Measurements from ENCODE around the gene LRRC49.
A peak's percentile ranks its signal among the peaks of the same experiment; 100 is the strongest.

- TF ChIP-seq ZBTB33 (IDR thresholded peaks at IDR 0.05), result no peak
- no peak for TF ChIP-seq CTCF (IDR thresholded peaks at IDR 0.05 in 2 of 3, conservative IDR thresholded peaks at IDR 0.05 in 1 of 3; ENCODE audit: control insufficient read depth in 2 of 3, extremely low read depth in 1 of 3, insufficient read depth in 1 of 3, low read depth in 3 of 3, low read length in 3 of 3)
- TF ChIP-seq ZNF274 (IDR thresholded peaks at IDR 0.05; ENCODE audit: insufficient read depth, insufficient read length), result no peak
- TF ChIP-seq SUZ12 (IDR thresholded peaks at IDR 0.05; ENCODE audit: unreplicated experiment), result no peak
- TF ChIP-seq POLR2A (IDR thresholded peaks at IDR 0.05; ENCODE audit: low read depth, low read length), result no peak
- 0 out of 2 replicates have a peak, but pooled peaks have one; percentile 30 for TF ChIP-seq EED (IDR thresholded peaks at IDR 0.05; ENCODE audit: low read depth)
- no peak for TF ChIP-seq ZSCAN29 (IDR thresholded peaks at IDR 0.05)
- no peak for TF ChIP-seq USF1 (IDR thresholded peaks at IDR 0.05; ENCODE audit: borderline replicate concordance, extremely low read length, insufficient read depth, low read depth, low read length)
- no peak for TF ChIP-seq STAT3 (IDR thresholded peaks at IDR 0.05; ENCODE audit: low read depth, low read length)
- TF ChIP-seq SIN3A (IDR thresholded peaks at IDR 0.05; ENCODE audit: low read depth, low read length), result no peak
- no peak for TF ChIP-seq ZBED1 (IDR thresholded peaks at IDR 0.05; ENCODE audit: borderline replicate concordance)
- no peak for TF ChIP-seq EP300 (IDR thresholded peaks at IDR 0.05; ENCODE audit: borderline replicate concordance in 1 of 2, control insufficient read depth in 1 of 2, low read depth in 2 of 2, low read length in 2 of 2)
Measured at GRCh38 chr15:71083349-71083748, 190.7 kb downstream of the LRRC49 start.

Data from GM12878 (cell line).